MCF 10A (cell line): ENCODE data around the gene PARD3. TPM values are rescaled to one million over a fixed set of nuclear protein-coding genes. Genes with fewer than 3 reads are reported as not detected.

Source experiments
- BruUV-seq: library from RNA; stranded (reverse); fragments of 400-500 nt; replicated peaks from 2 replicates; lab custom pipeline; 2021; lab: Mats Ljungman, UMichigan
- CTCF ChIA-PET: fragments of 300-600 bp; sonication (Branson Sonifier 250); formaldehyde crosslinking; extraction: SDS; loops from one replicate; lab custom pipeline; 2021; ENCODE audit warnings: antibody characterized with exemption, inconsistent platforms; lab: Yijun Ruan, JAX
- POLR2A ChIA-PET: fragments of 300-600, 350-650 bp; sonication (Branson Sonifier 250); formaldehyde crosslinking; extraction: SDS; loops from one replicate; lab custom pipeline; 2020; ENCODE audit warnings: antibody characterized with exemption, inconsistent platforms; lab: Yijun Ruan, JAX
- DNase-seq: peaks from one replicate; pipeline ENCODE4 v3.0.0-alpha.2; 2018; ENCODE audit not compliant: unreplicated experiment
- H3K27ac Mint-ChIP-seq: one replicate; pipeline ENCODE4 v1.8.0; 2022; ENCODE audit warnings: mild to moderate bottlenecking, low read depth, mixed read lengths; ENCODE audit not compliant: unreplicated experiment
- H3K27me3 Mint-ChIP-seq: one replicate; pipeline ENCODE4 v1.8.0; 2022; ENCODE audit warnings: mixed read lengths; ENCODE audit not compliant: insufficient read depth, unreplicated experiment
- H3K36me3 Mint-ChIP-seq: one replicate; pipeline ENCODE4 v1.8.0; 2022; ENCODE audit warnings: mild to moderate bottlenecking, moderate library complexity, mixed read lengths; ENCODE audit not compliant: insufficient read depth, unreplicated experiment
- H3K4me1 Mint-ChIP-seq: one replicate; pipeline ENCODE4 v1.8.0; 2022; ENCODE audit warnings: mixed read lengths; ENCODE audit not compliant: insufficient read depth, unreplicated experiment
- H3K4me3 Mint-ChIP-seq: one replicate; pipeline ENCODE4 v1.8.0; 2022; ENCODE audit warnings: mild to moderate bottlenecking, moderate library complexity, mixed read lengths; ENCODE audit not compliant: unreplicated experiment
- H3K9me3 Mint-ChIP-seq: one replicate; pipeline ENCODE4 v1.8.0; 2022; ENCODE audit warnings: mixed read lengths; ENCODE audit not compliant: unreplicated experiment
- CTCF ChIP-seq: fragments of 200-600 bp; IDR thresholded peaks from one replicate; pipeline ENCODE4 v1.8.0; 2022; ENCODE audit warnings: antibody characterized with exemption, mild to moderate bottlenecking; ENCODE audit not compliant: unreplicated experiment
- intact Hi-C: fragments of 100-400 bp; cut with micrococcal nuclease; formaldehyde crosslinking; loops from 2 replicates; pipeline ENCODE4 v1.14.1; 2022
- total RNA-seq: library from RNA; stranded (reverse); gene quantifications from 2 replicates; pipeline ENCODE4 v1.2.3, GENCODE V29; 2022

The PARD3 gene
- total RNA-seq, 1 experiment from 2014 or later = 70.0 TPM

- DNase-seq = no peak
- BruUV-seq = no TSS peak
- no peaks in the 10 kb centered on the region for H3K36me3 Mint-ChIP-seq
- ChIA-PET CTCF (interaction anchor here (0.7 to 0.9 kb wide), 2 partner anchors 106 to 949 kb away, joined by 3 to 4 read pairs; no protein-coding TSS in a partner anchor), POLR2A (interaction anchor here (0.6 kb wide), 1 partner anchor 74 kb away, joined by 3 read pairs; no protein-coding TSS in a partner anchor)
- no peak overlapping the region for H3K27ac Mint-ChIP-seq
- H3K4me3 Mint-ChIP-seq = no peak overlapping the region
- intact Hi-C loops = no loop called here
- no peaks in the 10 kb centered on the region for H3K9me3 Mint-ChIP-seq
- no peak for TF ChIP-seq CTCF
- H3K4me1 Mint-ChIP-seq = peaks cover 6% of the 10 kb centered on the region
- H3K27me3 Mint-ChIP-seq = peaks cover 11% of the 10 kb centered on the region
These were observed 38.3 kb upstream of the PARD3 start for GRCh38 chr10:34853357-34853756.

GRCh38 chr10:34850558-34850957 is 35.5 kb upstream of the PARD3 start:
- BruUV-seq = no TSS peak
- no peaks in the 10 kb centered on the region for H3K9me3 Mint-ChIP-seq

GRCh38 chr10:34850036-34850435 is 34.9 kb upstream of the PARD3 start:
- H3K27ac Mint-ChIP-seq = no peak overlapping the region
- POLR2A ChIA-PET = no interaction called here
- no peak for TF ChIP-seq CTCF
- CTCF ChIA-PET = no interaction called here
- BruUV-seq = no TSS peak
- no peaks in the 10 kb centered on the region for H3K27me3 Mint-ChIP-seq
- peaks cover 6% of the 10 kb centered on the region for H3K4me1 Mint-ChIP-seq
- no peak for DNase-seq
- intact Hi-C loops = no loop called here
- H3K36me3 Mint-ChIP-seq = no peaks in the 10 kb centered on the region
- H3K4me3 Mint-ChIP-seq = no peak overlapping the region
- no peaks in the 10 kb centered on the region for H3K9me3 Mint-ChIP-seq

More at GRCh38 chr10:34850558-34850957, 35.5 kb upstream of the PARD3 start:
- Mint-ChIP-seq H3K4me3 (no peak overlapping the region), H3K27me3 (no peaks in the 10 kb centered on the region), H3K27ac (no peak overlapping the region), H3K36me3 (no peaks in the 10 kb centered on the region), H3K4me1 (peaks cover 6% of the 10 kb centered on the region)
- no peak for TF ChIP-seq CTCF
- CTCF ChIA-PET = no interaction called here
- POLR2A ChIA-PET = no interaction called here
- intact Hi-C loops = no loop called here
- DNase-seq = no peak

- ChIA-PET POLR2A (no interaction called here), CTCF (interaction anchor here (0.9 kb wide), 1 partner anchor 114 kb away, joined by 4 read pairs; no protein-coding TSS in a partner anchor)
- no TSS peak for BruUV-seq
- H3K4me3 Mint-ChIP-seq = no peak overlapping the region
- H3K4me1 Mint-ChIP-seq = no peaks in the 10 kb centered on the region
- no peak for TF ChIP-seq CTCF
- H3K36me3 Mint-ChIP-seq = peaks cover 6% of the 10 kb centered on the region
- H3K27ac Mint-ChIP-seq = no peak overlapping the region
- no peaks in the 10 kb centered on the region for H3K27me3 Mint-ChIP-seq
- no peaks in the 10 kb centered on the region for H3K9me3 Mint-ChIP-seq
- no peak for DNase-seq
- intact Hi-C loops = no loop called here
These were observed 30.0 kb upstream of the PARD3 start for GRCh38 chr10:34845070-34845469.
